ENCODE data around the gene TJP1.
"Not testable (repeated sequence)": the region's sequence is repeated elsewhere in the genome, so short reads cannot be mapped to it uniquely, and the experiment has no call there.

The TJP1 gene

GRCh38 chr15:29835301-29835700 is 13.0 kb upstream of the TJP1 start:
- no peak for DNase-seq

GRCh38 chr15:29832709-29833108 is 10.4 kb upstream of the TJP1 start:
- no peak for DNase-seq

- DNase-seq: no peak
Observed at GRCh38 chr15:29826908-29827820, 4.9 kb upstream of the TJP1 start.

- no peak for DNase-seq
Observed at GRCh38 chr15:29825227-29825626, 3.0 kb upstream of the TJP1 start.

- DNase-seq: no peak
Observed at GRCh38 chr15:29822684-29823459, 604 bp upstream of the TJP1 start.

- no peak for DNase-seq
Observed at GRCh38 chr15:29821416-29822099, 710 bp downstream of the TJP1 start.

- DNase-seq: no peak
Observed at GRCh38 chr15:29820394-29821154, 1.7 kb downstream of the TJP1 start.

- no peak for DNase-seq
Observed at GRCh38 chr15:29819979-29820378, 2.3 kb downstream of the TJP1 start.

- no peak for DNase-seq
Observed at GRCh38 chr15:29818141-29818540, 4.1 kb downstream of the TJP1 start.

GRCh38 chr15:29817455-29817854 is 4.8 kb downstream of the TJP1 start:
- DNase-seq: not testable (repeated sequence)

GRCh38 chr15:29815000-29815710 is 7.1 kb downstream of the TJP1 start:
- no peak for DNase-seq

- DNase-seq: no peak
Observed at GRCh38 chr15:29813009-29813408, 9.3 kb downstream of the TJP1 start.

- no peak for DNase-seq
Observed at GRCh38 chr15:29812384-29812694, 9.9 kb downstream of the TJP1 start.

GRCh38 chr15:29811691-29812383 is 10.4 kb downstream of the TJP1 start:
- no peak for DNase-seq

GRCh38 chr15:29805708-29806104 is 16.6 kb downstream of the TJP1 start:
- no peak for DNase-seq

- DNase-seq: no peak
Observed at GRCh38 chr15:29805043-29805707, 17.1 kb downstream of the TJP1 start.

GRCh38 chr15:29802411-29802810 is 19.9 kb downstream of the TJP1 start:
- DNase-seq: no peak

- no peak for DNase-seq
Observed at GRCh38 chr15:29800491-29801366, 21.5 kb downstream of the TJP1 start.

- no peak for DNase-seq
Observed at GRCh38 chr15:29799859-29800258, 22.4 kb downstream of the TJP1 start.

- no peak for DNase-seq
Observed at GRCh38 chr15:29795610-29796009, 26.7 kb downstream of the TJP1 start.
